Endothelial cell of umbilical vein (primary cell): ENCODE results near the gene BACH2. TPM values are rescaled to one million over a fixed set of nuclear protein-coding genes. Genes with fewer than 3 reads are reported as not detected.
A peak's percentile ranks its signal among the peaks of the same experiment; 100 is the strongest.

Experiments
- BruUV-seq: library from RNA; stranded (reverse); fragments of 400-500 nt; replicated peaks from 2 replicates; lab custom pipeline; 2021; lab: Mats Ljungman, UMichigan
- CTCF ChIA-PET: fragments of 300-600, 350-600 bp; sonication (Branson Sonifier 250); formaldehyde crosslinking; loops from one replicate; lab custom pipeline; 2021; ENCODE audit warnings: antibody characterized with exemption, inconsistent platforms; lab: Charles Lee
- POLR2A ChIA-PET: fragments of 300-600, 350-600 bp; sonication (Branson Sonifier 250); formaldehyde crosslinking; loops from one replicate; lab custom pipeline; 2021; ENCODE audit warnings: antibody characterized with exemption, inconsistent platforms; lab: Charles Lee
- DNase-seq: peaks from one replicate; pipeline ENCODE4 v3.0.0-alpha.2; 2011; ENCODE audit warnings: low read depth, low spot score
- FAIRE-seq: peaks from 2 replicates; lab custom pipeline; 2011; peaks lifted over from hg19 to GRCh38; lab: Jason Lieb, UNC
- H2AFZ ChIP-seq: 2 replicates; pipeline ENCODE4 v1.6.0; 2012; ENCODE audit warnings: low read depth, low read length, control low read depth, inconsistent platforms
- H3K27ac ChIP-seq: 2 replicates; pipeline ENCODE4 v1.5.1; 2011; ENCODE audit warnings: low read depth, mild to moderate bottlenecking, control low read depth, low read length, moderate library complexity; ENCODE audit not compliant: insufficient read depth
- H3K27me3 ChIP-seq, 2 experiments: 2 replicates each; pipeline versions ENCODE4 v1.6.0 to v1.6.1; 2011; ENCODE audit warnings: low read length in 2 of 2, mixed read lengths in 1 of 2; ENCODE audit not compliant: control insufficient read depth in 2 of 2, insufficient read depth in 2 of 2
- H3K36me3 ChIP-seq, 2 experiments: 2 replicates in 1 of 2; 3 replicates in 1 of 2; pipeline ENCODE4 v1.5.1; 2011; ENCODE audit warnings: low read length in 2 of 2, mild to moderate bottlenecking in 1 of 2, moderate library complexity in 1 of 2; ENCODE audit not compliant: control insufficient read depth in 2 of 2, insufficient read depth in 2 of 2; ENCODE audit errors: extremely low read depth in 1 of 2
- H3K4me1 ChIP-seq: 3 replicates; pipeline ENCODE4 v1.5.1; 2011; ENCODE audit warnings: mild to moderate bottlenecking, low read length; ENCODE audit not compliant: control insufficient read depth, insufficient read depth; ENCODE audit errors: extremely low read depth
- H3K4me2 ChIP-seq: 2 replicates; pipeline ENCODE4 v1.6.1; 2011; ENCODE audit warnings: low read length, control low read depth, mixed read lengths; ENCODE audit not compliant: insufficient read depth
- H3K4me3 ChIP-seq, 3 experiments: fragments of 200-600 bp in 1 of 3; sonication (generic), shearing (Covaris generic) in 1 of 3; replicated peaks in 1 of 3; 2 replicates each; pipeline ENCODE4 v1.5.1; 2011 to 2016; ENCODE audit warnings: control low read depth in 3 of 3, low read length in 3 of 3, mild to moderate bottlenecking in 2 of 3, inconsistent platforms in 1 of 3, low read depth in 1 of 3, moderate library complexity in 1 of 3; ENCODE audit not compliant: insufficient read depth in 1 of 3
- H3K79me2 ChIP-seq: 2 replicates; pipeline ENCODE4 v1.6.0; 2012; ENCODE audit warnings: low read length, inconsistent platforms; ENCODE audit not compliant: control insufficient read depth, insufficient read depth
- H3K9ac ChIP-seq: replicated peaks from 2 replicates; pipeline ENCODE3; 2011; ENCODE audit warnings: low read length, control low read depth; ENCODE audit not compliant: insufficient read depth; ENCODE audit errors: extremely low read depth
- H3K9me1 ChIP-seq: replicated peaks from 3 replicates; pipeline ENCODE4 v1.6.0; 2011; ENCODE audit warnings: mild to moderate bottlenecking, low read length; ENCODE audit not compliant: control insufficient read depth, insufficient read depth; ENCODE audit errors: extremely low read depth
- H3K9me3 ChIP-seq: replicated peaks from 2 replicates; pipeline ENCODE4 v1.5.1; 2012; ENCODE audit warnings: low read length, inconsistent platforms; ENCODE audit not compliant: control insufficient read depth, insufficient read depth
- H4K20me1 ChIP-seq: replicated peaks from 2 replicates; pipeline ENCODE3; 2011; ENCODE audit warnings: mild to moderate bottlenecking, low read length; ENCODE audit not compliant: control insufficient read depth, insufficient read depth; ENCODE audit errors: extremely low read depth
- CTCF ChIP-seq, 2 donors: IDR thresholded peaks; 1 replicate in 1 of 2; 2 replicates in 1 of 2; pipeline ENCODE4 v1.5.1; 2011; ENCODE audit warnings: low read length in 2 of 2, mild to moderate bottlenecking in 2 of 2, moderate library complexity in 2 of 2, control low read depth in 1 of 2, inconsistent platforms in 1 of 2, low read depth in 1 of 2; ENCODE audit not compliant: insufficient read depth in 1 of 2; ENCODE audit errors: extremely low read depth in 1 of 2
- EZH2 ChIP-seq: IDR thresholded peaks from 2 replicates; pipeline ENCODE4 v1.6.1; 2012; ENCODE audit warnings: borderline replicate concordance, low read depth, mild to moderate bottlenecking, moderate library complexity, low read length, inconsistent platforms; ENCODE audit not compliant: severe bottlenecking
- FOS ChIP-seq: IDR thresholded peaks from 2 replicates; pipeline ENCODE4 v1.6.1; 2011; ENCODE audit warnings: mild to moderate bottlenecking, low read length, moderate library complexity, borderline replicate concordance; ENCODE audit not compliant: insufficient read depth
- GATA2 ChIP-seq: IDR thresholded peaks from 2 replicates; pipeline ENCODE4 v1.7.0; 2011; ENCODE audit warnings: low read depth, mild to moderate bottlenecking, moderate library complexity, mixed read lengths, low read length; ENCODE audit not compliant: insufficient read length, insufficient read depth
- JUN ChIP-seq: IDR thresholded peaks from 2 replicates; pipeline ENCODE4 v1.6.1; 2011; ENCODE audit warnings: borderline replicate concordance, low read depth; ENCODE audit not compliant: insufficient read length, insufficient read depth
- MAX ChIP-seq: IDR thresholded peaks from 2 replicates; pipeline ENCODE4 v1.6.1; 2011; ENCODE audit not compliant: insufficient read depth, insufficient read length
- MYC ChIP-seq: IDR thresholded peaks from one replicate; pipeline ENCODE4 v1.6.1; 2011; ENCODE audit warnings: mild to moderate bottlenecking, low read depth, low read length
- POLR2A ChIP-seq: IDR thresholded peaks from 2 replicates; pipeline ENCODE4 v1.6.1; 2012; ENCODE audit warnings: low read depth, mild to moderate bottlenecking, control low read depth, low read length
- POLR2AphosphoS5 ChIP-seq: IDR thresholded peaks from 2 replicates; pipeline ENCODE4 v1.6.1; 2012; ENCODE audit warnings: low read depth, mild to moderate bottlenecking, control low read depth, low read length, moderate library complexity; ENCODE audit not compliant: insufficient read depth
- dilution Hi-C: fragments of 300-500 bp; cut with MboI; formaldehyde crosslinking; loops from one replicate; pipeline ENCODE4 v1.15.0; 2019; ENCODE audit warnings: low sequenced_read_pairs; ENCODE audit not compliant: extremely low pct_ligation_motif_present
- intact Hi-C: fragments of 100-400 bp; cut with micrococcal nuclease; formaldehyde crosslinking; loops from one replicate; pipeline ENCODE4 v1.10.0; 2022
- polyA plus RNA-seq, 4 experiments: library from polyadenylated mRNA; depleted of rRNA in 3 of 4; stranded (reverse) in 3 of 4; unstranded in 1 of 4; fragments of >200 nt; gene quantifications; 2 replicates each; pipeline versions ENCODE4 v1.2.1 to v1.2.3, GENCODE V29; 2011 to 2012; ENCODE audit warnings: missing spikeins in 1 of 4
- total RNA-seq: library from RNA; stranded (reverse); gene quantifications from 2 replicates; pipeline ENCODE4 v1.2.3, GENCODE V29; 2021

BACH2 gene
- total and polyA plus RNA-seq, 2 donors (not counting 3 experiments of a cell fraction or from before 2014, with no cell fraction given) = 1.7 to 5.6 TPM

GRCh38 chr6:90159452-90159851, 137.2 kb downstream of the BACH2 start:
- Histone ChIP-seq H3K4me2 (no peak overlapping the region), H2AFZ (no peak overlapping the region), H3K4me3 (no peak overlapping the region), H3K27me3 (peaks cover 0 to 1% of the 10 kb centered on the region in 2 experiments), H3K36me3 (no peaks in the 10 kb centered on the region), H3K9me1 (no peaks in the 10 kb centered on the region), H3K9me3 (no peaks in the 10 kb centered on the region), H3K27ac (no peak overlapping the region), H4K20me1 (no peaks in the 10 kb centered on the region), H3K4me1 (no peaks in the 10 kb centered on the region), H3K79me2 (no peaks in the 10 kb centered on the region), H3K9ac (no peak overlapping the region)
- POLR2A ChIA-PET = no interaction called here
- dilution Hi-C loops = no loop called here
- FAIRE-seq (no peak), DNase-seq (peak; percentile 8)
- intact Hi-C loops = no loop called here
- CTCF ChIA-PET = interaction anchor here (1.3 kb wide), 1 partner anchor 17 kb away, joined by 3 read pairs; no protein-coding TSS in a partner anchor
- no TSS peak for BruUV-seq
- TF ChIP-seq GATA2 = no peak
- TF ChIP-seq MYC = no peak
- TF ChIP-seq MAX = no peak
- no peak for TF ChIP-seq POLR2A
- TF ChIP-seq CTCF (IDR thresholded peaks at IDR 0.05; ENCODE audit: extremely low read depth in 1 of 2, insufficient read depth in 1 of 2, low read depth in 1 of 2, low read length in 2 of 2) = no peak
- TF ChIP-seq JUN = no peak
- no peak for TF ChIP-seq EZH2
- no peak for TF ChIP-seq POLR2AphosphoS5
- no peak for TF ChIP-seq FOS
